ENCODE measurements around the gene TMA7B.
"Not testable (repeated sequence)": the region's sequence is repeated elsewhere in the genome, so short reads cannot be mapped to it uniquely, and the experiment has no call there.

TMA7B gene

DNA sequence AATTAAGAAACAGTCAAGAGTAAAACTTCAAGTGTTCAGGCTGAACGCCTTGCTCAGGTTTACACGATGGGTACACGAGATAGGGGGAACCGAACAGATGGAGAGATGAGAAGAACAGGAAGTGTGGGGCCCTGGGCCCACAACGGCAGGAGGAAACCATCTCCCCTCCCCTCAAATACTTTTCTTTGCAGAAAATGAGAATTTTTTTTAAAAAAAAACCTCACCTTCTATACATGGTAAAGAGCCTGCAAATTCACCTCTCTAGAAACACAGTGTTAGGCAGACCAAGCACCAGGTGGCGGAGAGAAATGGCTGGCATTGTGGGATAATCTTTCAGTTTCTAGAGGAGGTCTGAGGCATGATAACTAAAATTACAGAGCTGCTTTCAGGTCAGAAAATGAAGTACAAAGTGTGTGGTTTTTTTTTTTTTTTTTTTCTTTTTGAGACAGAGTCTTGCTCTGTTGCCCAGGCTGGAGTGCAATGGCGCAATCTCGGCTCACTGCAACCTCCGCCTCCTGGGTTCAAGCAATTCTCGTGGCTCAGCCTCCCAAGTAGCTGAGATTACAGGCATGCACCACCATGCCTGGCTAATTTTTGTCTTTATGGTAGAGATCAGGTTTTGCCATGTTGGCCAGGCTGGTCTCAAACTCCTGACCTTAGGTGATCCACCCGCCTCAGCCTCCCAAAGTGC is 8.4 kb upstream of the TMA7B start:
- H3K27ac ChIP-seq (ENCODE audit: low read depth, low read length); H3K4me3 ChIP-seq (ENCODE audit: low read depth in 1 of 2, low read length in 2 of 2); H3K36me3 ChIP-seq (ENCODE audit: control insufficient read depth in 1 of 2, insufficient read depth in 2 of 2, low read length in 2 of 2); H3K9ac ChIP-seq (ENCODE audit: low read depth in 1 of 2, low read length in 2 of 2); H3K9me3 ChIP-seq (ENCODE audit: control insufficient read depth in 1 of 2, low read length in 2 of 2); H3K27me3 ChIP-seq (ENCODE audit: control insufficient read depth in 1 of 2, insufficient read depth in 2 of 2, low read length in 2 of 2): not testable (repeated sequence)
- H3K4me1 ChIP-seq (ENCODE audit: control insufficient read depth in 1 of 2, insufficient read depth in 2 of 2, low read length in 2 of 2), result peaks cover under 1 to 14% of the 10 kb centered on the region in 2 donors

DNA sequence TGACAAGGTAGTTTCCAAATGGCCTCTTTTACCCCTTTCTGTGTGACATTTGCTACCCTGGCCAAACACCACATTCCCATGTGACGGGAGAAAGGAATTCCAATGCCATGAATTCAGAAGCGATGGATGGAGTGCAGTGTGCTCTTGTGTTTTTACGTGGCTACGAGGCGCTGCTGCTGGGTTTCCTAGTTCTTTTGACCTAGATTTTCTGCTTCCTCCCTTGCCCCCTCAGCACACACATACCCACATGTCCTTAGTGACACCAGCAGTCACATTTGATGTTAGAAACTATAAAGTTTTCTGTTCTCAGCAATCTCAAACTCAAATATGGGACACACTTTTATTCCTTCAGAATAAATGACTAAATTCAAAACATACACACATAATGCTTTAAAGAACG is 7.8 kb upstream of the TMA7B start:
- Histone ChIP-seq H3K27me3 (ENCODE audit: control insufficient read depth in 1 of 2, insufficient read depth in 2 of 2, low read length in 2 of 2) (no peaks in the 10 kb centered on the region), H3K27ac (ENCODE audit: low read depth, low read length) (no peak overlapping the region), H3K9ac (ENCODE audit: low read depth in 1 of 2, low read length in 2 of 2) (no peak overlapping the region), H3K4me3 (ENCODE audit: low read depth in 1 of 2, low read length in 2 of 2) (no peak overlapping the region), H3K4me1 (ENCODE audit: control insufficient read depth in 1 of 2, insufficient read depth in 2 of 2, low read length in 2 of 2) (peaks cover 4 to 14% of the 10 kb centered on the region in 2 donors), H3K9me3 (ENCODE audit: control insufficient read depth in 1 of 2, low read length in 2 of 2) (no peaks in the 10 kb centered on the region), H3K36me3 (ENCODE audit: control insufficient read depth in 1 of 2, insufficient read depth in 2 of 2, low read length in 2 of 2) (no peaks in the 10 kb centered on the region)

DNA sequence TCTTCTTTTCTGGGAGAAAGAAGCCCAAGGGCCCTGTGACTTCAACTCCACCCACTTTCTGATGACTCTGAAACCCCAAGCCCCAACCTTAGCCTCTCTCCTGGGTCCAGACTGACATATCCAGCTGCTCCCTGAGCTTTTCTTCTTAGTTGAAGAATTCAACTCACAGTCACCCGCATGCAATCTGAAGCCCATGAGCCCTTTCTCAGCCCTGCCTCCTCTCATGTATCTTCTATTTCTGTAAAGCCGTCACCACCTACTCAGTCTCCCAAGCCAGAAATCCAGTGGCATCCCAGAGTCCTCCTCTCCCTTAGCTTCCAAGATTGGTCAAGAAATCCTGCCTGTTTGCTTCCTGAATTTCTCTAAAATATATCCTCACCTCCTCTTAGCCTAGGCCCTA is 7.1 kb upstream of the TMA7B start:
- Histone ChIP-seq H3K9ac (ENCODE audit: low read depth in 1 of 2, low read length in 2 of 2) (no peak overlapping the region), H3K27ac (ENCODE audit: low read depth, low read length) (no peak overlapping the region), H3K27me3 (ENCODE audit: control insufficient read depth in 1 of 2, insufficient read depth in 2 of 2, low read length in 2 of 2) (no peaks in the 10 kb centered on the region), H3K4me1 (ENCODE audit: control insufficient read depth in 1 of 2, insufficient read depth in 2 of 2, low read length in 2 of 2) (peaks cover 4 to 17% of the 10 kb centered on the region in 2 donors), H3K4me3 (ENCODE audit: low read depth in 1 of 2, low read length in 2 of 2) (no peak overlapping the region), H3K36me3 (ENCODE audit: control insufficient read depth in 1 of 2, insufficient read depth in 2 of 2, low read length in 2 of 2) (no peaks in the 10 kb centered on the region), H3K9me3 (ENCODE audit: control insufficient read depth in 1 of 2, low read length in 2 of 2) (no peaks in the 10 kb centered on the region)

- no peak overlapping the region for H3K4me3 ChIP-seq (ENCODE audit: low read depth in 1 of 2, low read length in 2 of 2)
- H3K4me1 ChIP-seq (ENCODE audit: control insufficient read depth in 1 of 2, insufficient read depth in 2 of 2, low read length in 2 of 2), result peaks cover 4 to 17% of the 10 kb centered on the region in 2 donors
- no peaks in the 10 kb centered on the region for H3K36me3 ChIP-seq (ENCODE audit: control insufficient read depth in 1 of 2, insufficient read depth in 2 of 2, low read length in 2 of 2)
- H3K9me3 ChIP-seq (ENCODE audit: control insufficient read depth in 1 of 2, low read length in 2 of 2), result no peaks in the 10 kb centered on the region
- no peak overlapping the region for H3K9ac ChIP-seq (ENCODE audit: low read depth in 1 of 2, low read length in 2 of 2)
- H3K27me3 ChIP-seq (ENCODE audit: control insufficient read depth in 1 of 2, insufficient read depth in 2 of 2, low read length in 2 of 2), result no peaks in the 10 kb centered on the region
- H3K27ac ChIP-seq (ENCODE audit: low read depth, low read length), result no peak overlapping the region
These were observed 5.6 kb upstream of the TMA7B start for GRCh38 chr22:39954584-39955055.

DNA sequence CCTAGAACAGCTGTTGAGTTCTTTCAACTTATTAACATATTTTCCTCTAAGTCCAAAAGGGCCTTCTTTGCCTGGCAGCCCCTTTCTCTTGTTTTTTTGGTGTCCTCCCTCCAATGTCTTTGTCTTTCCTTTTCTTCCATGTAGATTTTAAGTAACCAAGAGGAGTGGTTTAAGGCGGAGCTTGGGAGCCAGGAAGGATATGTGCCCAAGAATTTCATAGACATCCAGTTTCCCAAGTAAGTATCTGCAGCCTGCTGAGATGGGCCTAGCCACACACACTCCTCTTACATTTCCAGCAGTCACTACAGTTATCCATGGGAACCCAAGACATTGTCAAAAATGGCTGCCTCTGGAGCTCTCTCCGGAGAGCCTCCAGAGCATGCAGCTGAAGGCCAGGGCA is 4.5 kb upstream of the TMA7B start:
- H3K27me3 ChIP-seq (ENCODE audit: control insufficient read depth in 1 of 2, insufficient read depth in 2 of 2, low read length in 2 of 2), result peaks cover 0 to 4% of the 10 kb centered on the region in 2 donors
- no peak overlapping the region for H3K27ac ChIP-seq (ENCODE audit: low read depth, low read length)
- H3K9ac ChIP-seq (ENCODE audit: low read depth in 1 of 2, low read length in 2 of 2), result no peak overlapping the region
- H3K36me3 ChIP-seq (ENCODE audit: control insufficient read depth in 1 of 2, insufficient read depth in 2 of 2, low read length in 2 of 2), result no peaks in the 10 kb centered on the region
- H3K4me3 ChIP-seq (ENCODE audit: low read depth in 1 of 2, low read length in 2 of 2), result no peak overlapping the region
- H3K9me3 ChIP-seq (ENCODE audit: control insufficient read depth in 1 of 2, low read length in 2 of 2), result no peaks in the 10 kb centered on the region
- H3K4me1 ChIP-seq (ENCODE audit: control insufficient read depth in 1 of 2, insufficient read depth in 2 of 2, low read length in 2 of 2), result peaks cover 4 to 17% of the 10 kb centered on the region in 2 donors

- H3K4me1 ChIP-seq (ENCODE audit: control insufficient read depth in 1 of 2, insufficient read depth in 2 of 2, low read length in 2 of 2), result peaks cover 4 to 25% of the 10 kb centered on the region in 2 donors
- no peak overlapping the region for H3K9ac ChIP-seq (ENCODE audit: low read depth in 1 of 2, low read length in 2 of 2)
- peaks cover 4 to 6% of the 10 kb centered on the region in 2 donors for H3K27me3 ChIP-seq (ENCODE audit: control insufficient read depth in 1 of 2, insufficient read depth in 2 of 2, low read length in 2 of 2)
- no peaks in the 10 kb centered on the region for H3K36me3 ChIP-seq (ENCODE audit: control insufficient read depth in 1 of 2, insufficient read depth in 2 of 2, low read length in 2 of 2)
- H3K27ac ChIP-seq (ENCODE audit: low read depth, low read length), result no peak overlapping the region
- H3K9me3 ChIP-seq (ENCODE audit: control insufficient read depth in 1 of 2, low read length in 2 of 2), result no peaks in the 10 kb centered on the region
- no peak overlapping the region for H3K4me3 ChIP-seq (ENCODE audit: low read depth in 1 of 2, low read length in 2 of 2)
These were observed 3.1 kb upstream of the TMA7B start for GRCh38 chr22:39956932-39957664.

DNA sequence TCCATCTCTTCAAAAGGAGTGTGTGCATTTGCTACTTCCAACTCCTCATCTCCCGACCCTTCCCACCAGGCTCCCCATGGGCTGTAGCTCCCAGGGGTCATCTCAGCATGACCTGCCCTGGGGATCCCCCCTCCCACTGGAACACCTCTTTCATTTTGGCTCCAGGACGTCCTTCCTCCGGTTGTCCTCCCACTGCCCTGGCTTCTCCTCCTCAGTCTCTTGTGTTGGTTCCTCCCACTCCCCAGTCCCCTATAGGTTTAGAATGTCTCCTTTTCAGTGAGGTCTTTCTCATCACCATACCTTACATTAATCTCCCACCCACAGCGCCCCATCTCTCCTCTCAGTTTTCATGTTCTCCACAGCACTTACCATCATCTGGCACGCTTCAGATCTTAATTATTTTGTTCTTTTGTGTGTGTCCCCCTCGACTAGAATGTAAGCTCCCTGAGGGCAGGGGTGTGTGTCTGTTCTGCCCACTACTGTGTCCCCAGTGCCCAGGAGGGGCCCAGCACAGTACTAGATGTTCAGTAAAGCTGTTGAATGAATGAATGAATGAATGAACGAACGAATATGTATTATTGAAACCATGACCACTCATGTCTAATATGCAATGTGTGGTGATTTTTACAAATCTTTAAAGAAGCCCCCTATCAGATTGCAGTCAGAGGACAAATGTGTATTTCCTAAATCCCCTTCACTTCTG is 2.0 kb upstream of the TMA7B start:
- no peak overlapping the region for H3K27ac ChIP-seq (ENCODE audit: low read depth, low read length)
- H3K4me1 ChIP-seq (ENCODE audit: control insufficient read depth in 1 of 2, insufficient read depth in 2 of 2, low read length in 2 of 2), result peaks cover 4 to 22% of the 10 kb centered on the region in 2 donors
- H3K36me3 ChIP-seq (ENCODE audit: control insufficient read depth in 1 of 2, insufficient read depth in 2 of 2, low read length in 2 of 2), result no peaks in the 10 kb centered on the region
- no peaks in the 10 kb centered on the region for H3K9me3 ChIP-seq (ENCODE audit: control insufficient read depth in 1 of 2, low read length in 2 of 2)
- no peak overlapping the region for H3K9ac ChIP-seq (ENCODE audit: low read depth in 1 of 2, low read length in 2 of 2)
- peaks cover 4 to 6% of the 10 kb centered on the region in 2 donors for H3K27me3 ChIP-seq (ENCODE audit: control insufficient read depth in 1 of 2, insufficient read depth in 2 of 2, low read length in 2 of 2)
- H3K4me3 ChIP-seq (ENCODE audit: low read depth in 1 of 2, low read length in 2 of 2), result no peak overlapping the region

DNA sequence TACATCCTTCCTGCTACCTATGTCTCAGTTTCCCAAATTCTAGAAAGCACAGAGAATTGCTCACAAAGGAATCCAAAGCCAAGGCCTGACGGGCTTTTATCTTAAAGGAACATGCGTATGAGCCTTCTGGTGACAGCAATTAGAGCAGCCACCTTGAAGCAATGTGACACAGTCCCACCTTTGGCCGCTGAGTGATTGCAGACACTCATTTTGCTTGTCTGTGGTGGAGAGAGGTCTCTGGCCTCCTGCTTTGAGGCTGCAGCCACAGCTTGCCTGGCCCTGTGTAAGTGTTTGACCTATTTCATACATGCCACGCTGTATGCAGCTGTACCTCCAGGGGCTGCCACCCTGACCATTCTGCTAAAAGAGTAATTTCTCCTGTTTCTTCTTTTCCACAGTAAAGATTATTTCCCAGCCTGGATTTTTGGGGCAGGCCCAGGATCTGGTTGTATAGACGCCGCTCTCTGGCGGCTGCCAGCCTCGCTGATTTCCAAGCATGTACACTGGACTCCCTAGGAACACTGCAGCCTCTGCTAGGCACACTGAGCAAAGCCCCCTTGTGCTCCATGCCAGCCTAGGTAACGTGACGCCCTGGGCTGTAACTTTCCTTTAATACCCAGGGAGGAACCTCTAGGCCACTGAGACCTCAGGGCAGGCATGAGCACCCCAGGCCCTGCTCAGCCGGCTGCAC is 1.1 kb upstream of the TMA7B start:
- peaks cover 4 to 22% of the 10 kb centered on the region in 2 donors for H3K4me1 ChIP-seq (ENCODE audit: control insufficient read depth in 1 of 2, insufficient read depth in 2 of 2, low read length in 2 of 2)
- H3K9ac ChIP-seq (ENCODE audit: low read depth in 1 of 2, low read length in 2 of 2), result no peak overlapping the region
- no peak overlapping the region for H3K4me3 ChIP-seq (ENCODE audit: low read depth in 1 of 2, low read length in 2 of 2)
- H3K27me3 ChIP-seq (ENCODE audit: control insufficient read depth in 1 of 2, insufficient read depth in 2 of 2, low read length in 2 of 2), result peaks cover 4 to 6% of the 10 kb centered on the region in 2 donors
- no peak overlapping the region for H3K27ac ChIP-seq (ENCODE audit: low read depth, low read length)
- no peaks in the 10 kb centered on the region for H3K36me3 ChIP-seq (ENCODE audit: control insufficient read depth in 1 of 2, insufficient read depth in 2 of 2, low read length in 2 of 2)
- no peaks in the 10 kb centered on the region for H3K9me3 ChIP-seq (ENCODE audit: control insufficient read depth in 1 of 2, low read length in 2 of 2)

GRCh38 chr22:39960791-39961746 is 872 bp downstream of the TMA7B start:
- H3K27me3 ChIP-seq (ENCODE audit: control insufficient read depth in 1 of 2, insufficient read depth in 2 of 2, low read length in 2 of 2), result peaks cover 6 to 10% of the 10 kb centered on the region in 2 donors
- H3K36me3 ChIP-seq (ENCODE audit: control insufficient read depth in 1 of 2, insufficient read depth in 2 of 2, low read length in 2 of 2), result no peaks in the 10 kb centered on the region
- H3K9me3 ChIP-seq (ENCODE audit: control insufficient read depth in 1 of 2, low read length in 2 of 2), result no peaks in the 10 kb centered on the region
- H3K4me1 ChIP-seq (ENCODE audit: control insufficient read depth in 1 of 2, insufficient read depth in 2 of 2, low read length in 2 of 2), result peaks cover 4 to 22% of the 10 kb centered on the region in 2 donors
- no peak overlapping the region for H3K27ac ChIP-seq (ENCODE audit: low read depth, low read length)
- no peak overlapping the region for H3K9ac ChIP-seq (ENCODE audit: low read depth in 1 of 2, low read length in 2 of 2)
- no peak overlapping the region for H3K4me3 ChIP-seq (ENCODE audit: low read depth in 1 of 2, low read length in 2 of 2)

All from duodenal mucosa (tissue), 2 donors.